Measurements from ENCODE around the gene SMNDC1.

GRCh38 chr10:110321869-110322620 lies 17.3 kb upstream of the SMNDC1 start:
- TF ChIP-seq POLR2AphosphoS5 (IDR thresholded peaks at IDR 0.05) (no peak), POLR2A (IDR thresholded peaks at IDR 0.05) (no peak), CTCF (IDR thresholded peaks at IDR 0.05 in 8 of 11, conservative IDR thresholded peaks at IDR 0.05 in 3 of 11) (no peak)

All from spleen (tissue), 7 donors.